Measurements from ENCODE around the gene AQP9.

Gene AQP9

GRCh38 chr15:58223432-58223831 is 85.3 kb downstream of the AQP9 start:
- peaks cover 3% of the 10 kb centered on the region for H3K9me3 ChIP-seq (ENCODE audit: severe bottlenecking)
- H3K36me3 ChIP-seq: no peaks in the 10 kb centered on the region
- no peak for DNase-seq

GRCh38 chr15:58224068-58224467 is 85.9 kb downstream of the AQP9 start:
- Histone ChIP-seq H3K4me3 (ENCODE audit: low read depth, low read length) (no peak overlapping the region), H3K36me3 (no peaks in the 10 kb centered on the region), H3K27ac (no peak overlapping the region), H3K9me3 (ENCODE audit: severe bottlenecking) (peaks cover 3% of the 10 kb centered on the region), H3K27me3 (ENCODE audit: insufficient read depth, low read depth, severe bottlenecking) (no peaks in the 10 kb centered on the region)
- DNase-seq: no peak
- no peak for TF ChIP-seq CTCF (IDR thresholded peaks at IDR 0.05; ENCODE audit: low read depth, low read length)

More at GRCh38 chr15:58223432-58223831, 85.3 kb downstream of the AQP9 start:
- Histone ChIP-seq H3K27me3 (ENCODE audit: insufficient read depth, low read depth, severe bottlenecking) (no peaks in the 10 kb centered on the region), H3K27ac (no peak overlapping the region), H3K4me3 (ENCODE audit: low read depth, low read length) (no peak overlapping the region)
- no peak for TF ChIP-seq CTCF (IDR thresholded peaks at IDR 0.05; ENCODE audit: low read depth, low read length)

GRCh38 chr15:58227706-58228543 is 89.7 kb downstream of the AQP9 start:
- Histone ChIP-seq H3K36me3 (no peaks in the 10 kb centered on the region), H3K27ac (no peak overlapping the region), H3K4me3 (ENCODE audit: low read depth, low read length) (no peak overlapping the region), H3K27me3 (ENCODE audit: insufficient read depth, low read depth, severe bottlenecking) (no peaks in the 10 kb centered on the region), H3K9me3 (ENCODE audit: severe bottlenecking) (no peaks in the 10 kb centered on the region)
- peak; percentile 63 for TF ChIP-seq CTCF (IDR thresholded peaks at IDR 0.05; ENCODE audit: low read depth, low read length)
- peak; percentile 75 for DNase-seq

- Histone ChIP-seq H3K9me3 (ENCODE audit: severe bottlenecking) (no peaks in the 10 kb centered on the region), H3K27me3 (ENCODE audit: insufficient read depth, low read depth, severe bottlenecking) (no peaks in the 10 kb centered on the region), H3K4me3 (ENCODE audit: low read depth, low read length) (no peak overlapping the region), H3K36me3 (no peaks in the 10 kb centered on the region), H3K27ac (no peak overlapping the region)
- TF ChIP-seq CTCF (IDR thresholded peaks at IDR 0.05; ENCODE audit: low read depth, low read length): no peak
- no peak for DNase-seq
Measured at GRCh38 chr15:58228718-58229117, 90.5 kb downstream of the AQP9 start.

- Histone ChIP-seq H3K36me3 (no peaks in the 10 kb centered on the region), H3K4me3 (ENCODE audit: low read depth, low read length) (no peak overlapping the region), H3K27ac (no peak overlapping the region), H3K27me3 (ENCODE audit: insufficient read depth, low read depth, severe bottlenecking) (no peaks in the 10 kb centered on the region), H3K9me3 (ENCODE audit: severe bottlenecking) (no peaks in the 10 kb centered on the region)
- no peak for DNase-seq
- TF ChIP-seq CTCF (IDR thresholded peaks at IDR 0.05; ENCODE audit: low read depth, low read length): no peak
Measured at GRCh38 chr15:58229297-58229768, 91.2 kb downstream of the AQP9 start.
